Fibroblast of skin of right quadriceps (primary cell): ENCODE data around the gene PDSS2.

Experiments
- DNase-seq: peaks from one replicate; pipeline ENCODE4 v3.0.0-alpha.2; 2013

PDSS2 gene

GRCh38 chr6:107114926-107115694 lies 344.3 kb downstream of the PDSS2 start, which contains the start of gene BEND3:
Gene BEND3 (minus strand): TSS chr6:107115515. CDS start chr6:107099285, 16,230 bp downstream.
- peak; percentile 20 for DNase-seq

DNA sequence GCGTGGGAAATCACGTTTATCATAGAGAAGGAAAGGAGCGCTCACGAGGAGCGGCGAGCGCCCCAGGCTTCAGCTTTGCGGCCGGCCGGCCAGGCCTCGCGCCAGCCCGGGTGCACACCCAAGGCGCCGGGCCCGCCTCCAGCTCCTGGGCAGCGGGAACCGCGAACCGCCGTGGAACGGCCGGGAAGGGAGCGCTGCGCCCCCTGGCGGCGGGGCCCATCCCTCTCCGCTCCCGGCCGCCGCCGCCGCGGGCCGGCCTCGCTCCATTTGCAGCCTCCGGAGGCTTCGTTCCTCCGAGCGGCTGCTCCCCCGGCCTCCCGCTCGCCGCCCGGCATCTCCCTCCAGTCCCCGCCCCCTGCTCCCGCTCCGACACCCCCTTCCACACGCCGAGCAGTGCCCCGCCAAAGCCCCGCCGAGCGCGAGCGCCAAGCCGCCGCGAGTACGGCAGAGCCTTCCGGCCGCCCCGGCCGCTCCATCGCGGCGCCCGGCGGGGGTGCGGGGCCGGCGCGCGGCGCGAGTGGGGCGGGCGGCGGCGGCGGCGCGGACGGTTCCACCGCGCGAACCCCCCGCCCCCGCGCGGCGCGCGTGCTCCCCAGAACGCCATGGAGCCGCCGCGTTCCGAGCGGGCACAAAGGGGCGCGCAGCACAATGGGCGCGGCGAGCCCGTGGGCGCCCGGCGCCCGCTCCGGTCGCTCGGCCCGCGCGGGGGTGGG lies 345.0 kb downstream of the PDSS2 start:
- DNase-seq = peak; percentile 84

GRCh38 chr6:107110200-107110599 lies 349.2 kb downstream of the PDSS2 start:
- peak; percentile 41 for DNase-seq

DNA sequence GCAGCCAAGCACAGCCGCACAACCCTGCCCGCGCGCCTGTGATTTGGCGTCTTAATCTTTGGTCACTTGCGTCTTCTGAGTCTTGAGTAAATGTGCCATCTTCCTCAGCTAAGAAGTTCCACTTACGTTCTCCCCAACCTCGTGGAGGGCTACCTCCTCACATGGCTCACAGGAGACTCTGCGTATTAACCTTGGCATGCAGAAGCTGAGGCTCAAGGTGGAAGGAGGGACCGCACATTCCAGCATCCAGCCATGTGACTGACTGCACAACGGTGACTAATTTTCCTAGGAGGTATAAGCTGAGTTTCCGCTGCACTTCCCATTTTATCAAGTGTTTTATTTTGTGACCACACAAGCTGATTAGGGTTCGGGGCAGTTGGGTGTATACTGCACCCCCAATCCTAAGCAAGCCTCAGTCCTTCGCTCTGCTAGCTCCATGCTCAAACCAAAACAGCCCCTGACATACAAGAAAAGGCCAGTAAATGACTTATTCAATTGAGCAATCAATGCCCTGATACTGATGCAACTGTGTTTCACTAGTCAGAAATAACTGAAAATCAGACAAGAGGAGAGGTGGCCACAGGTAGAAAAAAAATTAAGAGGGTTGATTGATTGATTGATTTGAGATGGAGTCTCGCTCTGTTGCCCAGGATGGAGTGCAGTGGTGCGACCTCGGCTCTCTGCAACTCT lies 351.0 kb downstream of the PDSS2 start:
- DNase-seq = no peak

GRCh38 chr6:107107791-107108190 lies 351.6 kb downstream of the PDSS2 start:
- DNase-seq = no peak

GRCh38 chr6:107106165-107106564 lies 353.2 kb downstream of the PDSS2 start:
- DNase-seq = no peak

DNA sequence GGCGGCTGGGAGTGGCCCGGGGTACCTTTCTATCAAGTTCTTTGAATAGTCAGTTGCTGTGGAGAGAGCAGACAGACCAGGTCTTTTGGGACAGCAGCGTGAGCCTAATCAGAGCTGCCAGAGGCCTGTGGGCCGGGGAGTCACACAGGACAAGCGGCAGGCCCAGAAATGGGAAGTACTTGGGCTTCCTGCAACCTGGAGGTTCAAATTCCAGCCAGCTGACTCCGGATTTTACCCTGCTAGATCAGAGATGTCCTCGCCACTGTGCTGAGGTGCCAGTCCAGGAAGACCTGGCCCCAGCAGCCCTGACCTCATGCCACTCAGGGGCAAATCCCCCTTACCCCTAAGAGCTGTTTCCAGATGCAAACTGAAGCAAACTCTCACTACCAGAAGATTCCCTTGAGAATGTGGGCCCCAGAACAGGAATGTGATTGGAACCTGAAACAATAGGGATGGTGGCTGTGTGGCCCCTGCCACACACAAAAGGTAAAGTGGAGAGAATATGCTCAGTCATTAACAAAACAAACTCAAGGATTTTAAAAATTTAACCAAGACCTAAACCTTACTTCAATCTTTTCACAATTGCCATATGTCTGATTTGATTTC lies 353.8 kb downstream of the PDSS2 start:
- no peak for DNase-seq

- DNase-seq = no peak
Observed at GRCh38 chr6:107103082-107103481, 356.3 kb downstream of the PDSS2 start.
